T-helper 1 cell treated with Interleukin-12 subunit alpha and Interleukin-12 subunit beta and Interleukin-4 antibody, amounts not matched to agents 30 μg/mL and 1 μg/mL, for 36 hours (primary cell): ENCODE results near the gene KCNAB1.

Experiments
- H3K27ac Mint-ChIP-seq: one replicate; pipeline ENCODE4 v1.8.0; 2021; ENCODE audit warnings: mild to moderate bottlenecking, mixed read lengths
- H3K27me3 Mint-ChIP-seq: one replicate; pipeline ENCODE4 v1.8.0; 2021; ENCODE audit warnings: low read depth, mixed read lengths
- H3K36me3 Mint-ChIP-seq: one replicate; pipeline ENCODE4 v1.8.0; 2021; ENCODE audit warnings: low read depth, mixed read lengths
- H3K4me1 Mint-ChIP-seq: one replicate; pipeline ENCODE4 v1.8.0; 2021; ENCODE audit warnings: low read depth, mixed read lengths
- H3K4me3 Mint-ChIP-seq: one replicate; pipeline ENCODE4 v1.8.0; 2021; ENCODE audit warnings: mild to moderate bottlenecking, moderate library complexity, mixed read lengths
- H3K9me3 Mint-ChIP-seq: one replicate; pipeline ENCODE4 v1.8.0; 2021; ENCODE audit warnings: mixed read lengths

The KCNAB1 gene

DNA sequence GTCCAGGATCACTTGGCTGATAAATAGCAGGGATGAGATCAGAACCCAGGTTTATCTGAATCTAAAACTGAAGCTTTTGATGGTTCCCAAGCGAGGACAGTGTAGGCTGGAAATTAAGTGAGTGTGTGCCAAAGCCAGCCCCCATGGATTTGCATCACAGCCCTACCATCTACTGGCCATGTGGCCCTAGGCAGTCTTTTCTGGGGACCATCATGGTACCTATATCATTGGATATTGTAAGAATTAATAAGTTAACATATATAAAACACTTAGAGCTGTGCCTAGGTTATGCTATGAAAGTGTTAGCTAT lies 467.3 kb downstream of the KCNAB1 start:
- Mint-ChIP-seq H3K36me3 (no peaks in the 10 kb centered on the region), H3K9me3 (no peaks in the 10 kb centered on the region), H3K27me3 (peaks cover 22% of the 10 kb centered on the region), H3K4me3 (no peak overlapping the region), H3K4me1 (peaks cover 11% of the 10 kb centered on the region), H3K27ac (no peak overlapping the region)
